HG03521 (cell line): ENCODE measurements around the gene MECP2.
"Not testable (repeated sequence)": the region's sequence is repeated elsewhere in the genome, so short reads cannot be mapped to it uniquely, and the experiment has no call there.

Experiments used
- ATAC-seq: cut with Tn5 transposase; IDR thresholded peaks from one replicate; pipeline ENCODE4 v1.9.1; 2021; ENCODE audit warnings: mild to moderate bottlenecking, moderate library complexity; ENCODE audit not compliant: unreplicated experiment

Gene MECP2

DNA sequence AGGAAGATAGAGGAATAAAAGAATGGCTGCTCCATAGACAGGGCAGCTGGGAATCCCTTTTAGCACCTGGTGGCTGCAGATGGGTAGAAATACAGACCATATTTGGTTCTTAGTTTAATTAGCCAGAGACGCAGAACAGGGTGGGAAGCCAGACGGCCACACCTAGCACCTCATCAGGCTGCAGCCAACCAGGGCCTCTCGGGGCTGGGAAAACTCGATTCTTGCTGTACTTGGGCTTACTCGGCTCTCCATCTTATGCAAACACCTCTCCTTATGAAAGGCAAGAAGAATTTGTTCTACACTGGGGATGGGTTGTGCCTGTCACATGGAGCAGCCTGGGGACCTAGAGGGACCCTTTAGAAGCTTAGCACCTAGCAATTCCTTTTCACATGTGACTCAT, 97.5 kb downstream of the MECP2 start:
- no peak for ATAC-seq

GRCh38 chrX:153999359-154000037, 98.0 kb downstream of the MECP2 start:
- ATAC-seq, result no peak

DNA sequence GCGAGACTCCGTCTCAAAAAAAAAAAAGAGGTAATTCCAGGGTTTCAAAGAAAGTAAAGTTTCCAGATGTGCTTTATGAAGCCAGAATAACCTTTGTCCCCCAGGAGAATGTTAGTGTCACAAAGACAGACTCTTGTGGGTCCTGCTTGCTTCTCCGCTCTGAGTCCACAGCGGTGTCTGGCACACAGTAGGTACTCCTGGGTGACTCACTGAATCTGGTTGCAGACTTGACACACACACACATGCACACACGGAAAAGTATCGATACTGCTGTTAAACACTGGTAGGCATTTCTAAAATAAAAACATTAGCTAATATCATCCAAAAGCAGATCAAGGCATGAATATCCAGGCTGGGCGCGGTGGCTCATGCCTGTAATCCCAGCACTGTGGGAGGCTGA, 102.0 kb downstream of the MECP2 start:
- no peak for ATAC-seq

DNA sequence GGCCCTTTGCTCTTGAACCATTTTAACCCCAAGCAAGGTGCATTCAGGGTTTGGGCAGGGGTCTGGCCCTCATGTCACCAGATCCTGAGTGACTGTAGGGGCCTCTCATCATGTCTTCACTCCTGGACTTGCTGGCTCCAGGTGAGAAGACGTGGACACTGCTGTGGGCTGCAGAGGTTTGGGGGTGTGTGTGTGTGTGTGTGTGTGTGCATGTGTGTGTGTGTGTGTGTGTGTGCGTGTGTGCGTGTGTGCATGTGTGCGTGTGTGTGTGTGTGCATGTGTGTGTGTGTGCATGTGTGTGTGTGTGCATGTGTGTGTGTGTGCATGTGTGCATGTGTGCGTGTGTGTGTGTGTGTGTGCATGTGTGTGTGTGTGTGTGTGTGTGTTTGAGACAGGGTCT, 103.1 kb downstream of the MECP2 start:
- not testable (repeated sequence) for ATAC-seq

- no peak for ATAC-seq
Measured at GRCh38 chrX:153993978-153994377, 103.5 kb downstream of the MECP2 start.

DNA sequence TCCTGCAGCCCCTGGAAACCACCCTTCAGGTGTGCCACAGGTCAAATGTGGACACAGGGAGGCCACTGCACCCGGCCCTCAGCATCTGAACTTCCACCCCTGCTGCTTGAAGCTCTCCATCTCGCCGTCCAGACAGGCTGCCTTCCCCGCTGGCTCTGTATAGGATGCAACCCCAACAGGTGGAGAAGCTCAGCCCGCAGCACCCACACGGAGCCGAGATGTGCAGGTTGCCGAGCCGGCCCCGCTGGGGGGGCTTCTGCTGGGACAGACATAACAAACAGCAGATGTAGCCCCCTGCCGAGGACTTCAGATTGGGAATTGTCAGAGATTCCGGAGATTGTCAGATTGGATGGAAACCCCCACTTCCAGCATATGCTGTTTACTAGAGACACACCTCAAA, 104.4 kb downstream of the MECP2 start:
- ATAC-seq, result no peak

DNA sequence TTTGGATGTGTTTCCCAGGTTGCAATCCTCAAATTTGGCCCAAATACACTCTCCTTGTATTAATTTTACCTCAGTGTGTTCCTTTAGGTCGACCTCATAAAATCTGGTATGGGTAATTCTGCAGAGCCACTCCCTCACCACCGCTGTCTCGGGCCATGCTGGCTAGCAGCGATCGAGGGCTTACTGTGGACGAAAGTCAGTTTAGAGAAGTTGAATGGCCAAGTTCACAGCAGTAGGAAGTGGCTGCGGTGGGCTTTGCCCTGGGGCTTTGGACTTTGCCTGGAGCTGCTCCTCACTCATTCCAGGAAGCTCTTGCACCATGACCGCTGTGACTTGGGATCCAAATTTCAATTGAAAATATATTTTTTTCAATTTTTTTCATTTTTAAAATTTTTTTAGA, 105.3 kb downstream of the MECP2 start:
- no peak for ATAC-seq

DNA sequence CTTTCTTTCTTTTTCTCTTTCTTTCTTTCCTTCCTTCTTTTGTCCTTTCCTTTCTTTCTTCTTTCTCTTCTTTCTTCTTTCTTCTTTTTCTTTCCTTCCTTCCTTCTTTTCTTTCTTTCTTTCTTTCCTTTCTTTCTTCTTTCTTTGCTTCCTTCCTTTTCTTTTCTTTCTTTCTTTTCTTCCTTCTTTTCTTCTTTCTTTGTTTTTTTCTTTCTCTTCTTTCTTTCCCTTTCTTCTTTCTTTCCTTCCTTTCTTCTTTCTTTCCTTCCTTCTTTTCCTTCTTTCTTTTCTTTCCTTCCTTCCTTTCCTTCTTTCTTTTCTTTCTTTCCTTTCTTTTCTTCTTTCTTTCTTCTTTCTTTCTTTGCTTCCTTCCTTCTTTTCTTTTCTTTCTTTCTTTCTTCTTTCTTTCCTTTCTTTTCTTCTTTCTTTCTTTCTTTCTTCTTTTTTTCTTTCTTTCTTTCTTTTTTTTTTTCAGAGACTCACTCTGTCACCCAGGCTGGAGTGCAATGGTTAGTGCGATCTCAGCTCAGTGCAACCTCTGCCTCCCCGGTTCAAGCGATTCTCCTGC, 106.4 kb downstream of the MECP2 start:
- no peak for ATAC-seq

GRCh38 chrX:153989973-153990655, 107.4 kb downstream of the MECP2 start:
- ATAC-seq, result no peak

DNA sequence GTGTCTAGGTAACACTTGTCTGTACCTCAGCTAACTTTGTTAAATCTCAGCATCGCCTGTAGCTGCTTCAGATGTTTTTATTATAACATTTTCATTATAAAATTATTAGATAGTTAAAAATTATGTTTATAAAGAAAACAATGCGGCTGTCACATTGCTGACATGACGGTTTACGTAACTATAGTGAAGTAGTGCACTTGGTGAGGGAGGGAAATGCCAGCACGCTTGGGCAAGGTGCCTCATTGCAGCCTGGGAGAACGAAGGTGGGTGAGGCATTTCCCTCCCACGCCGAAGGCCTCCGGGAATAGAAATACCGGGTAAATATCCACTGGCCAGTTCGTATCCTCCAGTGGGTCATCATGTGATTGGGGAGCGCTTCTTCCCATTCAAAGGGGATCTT, 109.0 kb downstream of the MECP2 start:
- ATAC-seq, result no peak

DNA sequence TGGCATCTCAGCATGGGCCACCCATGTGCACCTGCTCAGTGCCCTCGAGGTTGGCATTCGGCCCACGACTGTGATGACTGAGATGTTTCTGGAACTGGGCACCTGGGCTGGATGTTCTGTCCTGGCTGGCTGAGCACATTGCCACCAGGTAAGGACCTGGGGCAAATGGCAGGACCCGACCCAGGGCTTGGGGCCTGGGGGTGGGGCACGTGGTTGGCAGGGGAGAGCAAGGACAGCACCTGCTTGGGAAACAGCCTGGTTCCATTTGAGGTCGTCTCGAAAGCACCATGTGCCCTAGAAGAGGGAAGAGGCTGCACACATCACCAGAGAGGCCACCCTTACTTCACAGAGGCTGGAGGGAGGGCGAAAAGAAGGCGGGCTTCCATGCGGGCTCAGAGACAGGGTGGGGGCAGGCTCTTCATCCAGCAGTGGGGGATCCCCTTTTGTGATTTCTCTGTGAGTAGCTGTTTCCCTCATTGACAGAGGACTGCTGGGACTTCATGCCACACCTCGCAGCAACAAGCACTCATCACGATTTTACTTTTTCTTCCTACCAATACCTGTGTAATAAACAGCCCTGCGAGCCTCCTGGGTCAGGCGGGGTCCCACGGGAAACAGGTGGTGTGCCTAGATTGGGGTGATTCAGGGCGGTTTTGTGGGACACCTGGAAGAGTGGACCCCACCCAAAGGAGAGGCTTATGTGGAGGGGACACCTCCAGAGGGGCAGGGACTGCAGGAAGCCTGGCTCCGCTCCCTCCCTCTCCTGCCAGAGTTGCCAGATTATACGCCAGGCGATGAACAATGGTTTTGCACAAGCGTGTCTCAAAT, 113.0 kb downstream of the MECP2 start:
- no peak for ATAC-seq

DNA sequence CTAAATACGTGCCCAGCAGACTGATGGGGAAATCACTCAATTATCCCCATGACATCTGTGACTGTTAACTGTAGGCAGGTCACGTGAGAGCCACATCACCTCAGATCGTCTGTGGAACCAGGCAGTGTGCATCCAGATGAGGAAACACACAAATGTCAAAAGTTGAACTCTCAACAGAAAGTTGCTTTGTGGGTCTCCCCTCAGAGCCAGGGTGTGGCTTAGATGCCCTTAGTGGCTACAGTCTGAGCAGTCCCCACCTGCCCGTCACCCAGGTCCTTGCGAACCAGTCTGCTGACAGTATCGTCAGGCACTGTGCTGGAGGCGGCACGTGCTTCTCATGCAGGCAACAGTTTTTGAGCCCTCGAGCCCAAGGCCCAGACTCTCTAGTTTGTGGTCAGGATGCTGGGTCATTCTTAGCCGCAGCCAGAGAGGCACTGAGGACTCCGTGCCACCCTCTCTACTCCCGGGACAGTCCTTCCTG, 114.2 kb downstream of the MECP2 start:
- no peak for ATAC-seq

DNA sequence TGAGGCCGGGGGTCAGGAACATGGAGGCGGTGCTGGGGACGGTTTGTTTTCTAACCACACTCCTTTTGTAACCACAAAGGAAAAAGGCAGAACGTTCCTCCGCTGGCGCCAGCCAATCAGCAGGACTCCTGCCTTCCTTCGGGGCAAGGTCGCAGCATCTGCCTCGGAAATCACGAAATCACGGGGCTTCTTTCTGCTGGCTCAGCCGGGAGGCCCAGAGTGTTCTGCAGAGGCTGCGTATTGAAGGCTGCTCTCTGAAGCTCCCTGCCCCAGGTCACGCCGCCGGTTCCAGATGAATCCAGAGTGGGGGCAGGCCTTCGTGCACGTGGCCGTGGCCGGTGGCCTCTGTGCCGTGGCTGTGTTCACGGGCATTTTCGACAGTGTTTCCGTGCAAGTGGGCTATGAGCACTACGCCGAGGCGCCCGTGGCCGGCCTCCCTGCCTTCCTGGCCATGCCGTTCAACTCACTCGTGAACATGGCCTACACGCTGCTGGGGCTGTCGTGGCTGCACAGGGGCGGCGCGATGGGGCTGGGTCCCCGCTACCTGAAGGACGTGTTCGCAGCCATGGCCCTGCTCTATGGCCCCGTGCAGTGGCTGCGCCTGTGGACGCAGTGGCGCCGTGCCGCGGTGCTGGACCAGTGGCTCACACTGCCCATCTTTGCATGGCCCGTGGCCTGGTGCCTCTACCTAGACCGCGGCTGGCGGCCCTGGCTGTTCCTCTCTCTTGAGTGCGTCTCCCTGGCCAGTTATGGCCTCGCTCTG, 115.6 kb downstream of the MECP2 start:
- ATAC-seq, result no peak

GRCh38 chrX:153981231-153981630, 116.3 kb downstream of the MECP2 start:
- ATAC-seq, result no peak

- not testable (repeated sequence) for ATAC-seq
Measured at GRCh38 chrX:153980394-153980793, 117.1 kb downstream of the MECP2 start.

- ATAC-seq, result no peak
Measured at GRCh38 chrX:153974726-153975286, 122.7 kb downstream of the MECP2 start.

DNA sequence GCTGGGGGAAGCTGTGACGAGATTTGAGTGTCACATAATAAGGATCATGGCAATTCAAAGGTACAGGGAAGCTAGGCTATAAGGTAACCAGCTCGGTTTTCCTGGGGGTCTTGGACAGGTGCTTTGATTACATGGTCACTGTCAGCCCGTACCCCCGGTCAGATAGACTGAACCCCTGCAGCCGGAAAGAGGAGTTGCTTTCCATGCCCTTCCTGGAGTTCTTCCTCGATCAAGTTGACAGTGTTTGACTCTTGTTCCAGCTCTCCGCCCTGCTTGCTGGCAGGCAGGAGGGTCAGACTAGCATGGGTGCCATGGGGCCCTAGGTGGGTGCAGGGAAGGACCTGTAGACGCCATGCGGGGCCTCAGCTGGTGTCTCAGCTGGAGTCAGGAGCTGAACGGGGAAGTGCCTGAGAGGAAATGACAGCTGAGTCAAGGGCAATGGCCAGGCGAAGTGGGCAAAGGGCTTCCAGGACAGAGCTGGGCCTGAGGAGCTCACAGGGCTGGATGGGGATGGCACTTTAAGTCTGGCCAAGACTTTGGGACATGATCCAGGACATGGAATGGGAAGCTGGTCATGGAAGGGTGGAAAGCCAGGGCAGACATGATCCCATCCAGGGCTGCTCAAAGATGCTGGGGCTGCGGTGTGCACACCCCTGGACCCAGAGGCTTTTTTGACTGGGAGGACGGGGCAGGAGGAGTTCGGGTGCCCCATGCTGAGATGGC, 123.4 kb downstream of the MECP2 start:
- no peak for ATAC-seq

GRCh38 chrX:153973127-153974002, 124.2 kb downstream of the MECP2 start:
- ATAC-seq, result no peak
